SK-N-SH (cell line): Measurements from ENCODE around the gene TBC1D30. TPM values are rescaled to one million over a fixed set of nuclear protein-coding genes. Genes with fewer than 3 reads are reported as not detected.

Source experiments
- CTCF ChIA-PET: fragments of 300-600, 350-600 bp; formaldehyde crosslinking; extraction: SDS; loops from one replicate; lab custom pipeline; 2021; lab: Yijun Ruan, JAX
- POLR2A ChIA-PET: fragments of 350-600 bp; sonication (Branson Sonifier 250); formaldehyde crosslinking; extraction: SDS; loops from one replicate; lab custom pipeline; 2020; ENCODE audit warnings: antibody characterized with exemption, inconsistent platforms; lab: Yijun Ruan, JAX
- DNase-seq: peaks from one replicate; pipeline ENCODE4 v3.0.0; 2012
- H2AFZ ChIP-seq: fragments of 200-600 bp; sonication (generic); 2 replicates; pipeline ENCODE4 v1.8.1; 2016; ENCODE audit warnings: antibody characterized with exemption, mild to moderate bottlenecking, low read depth
- H3F3A ChIP-seq: fragments of 200-600 bp; sonication (generic); replicated peaks from 2 replicates; pipeline ENCODE3; 2016; ENCODE audit warnings: antibody characterized with exemption, mild to moderate bottlenecking; ENCODE audit not compliant: insufficient read depth
- H3K27ac ChIP-seq, 2 experiments: fragments of 200-500 bp in 1 of 2; fragments of 200-600 bp in 1 of 2; sonication (Bioruptor generic) in 1 of 2; sonication (generic), shearing (Covaris generic) in 1 of 2; 2 replicates each; pipeline versions ENCODE4 v1.5.1 to v1.6.1; 2014 to 2016; ENCODE audit warnings: low read depth in 2 of 2, inconsistent platforms in 1 of 2, low read length in 1 of 2, mild to moderate bottlenecking in 1 of 2, mixed read lengths in 1 of 2
- H3K27me3 ChIP-seq: fragments of 200-600 bp; sonication (generic), shearing (Covaris generic); 2 replicates; pipeline ENCODE4 v1.6.1; 2016; ENCODE audit warnings: mixed run types; ENCODE audit not compliant: insufficient read depth
- H3K36me3 ChIP-seq, 2 experiments: fragments of 200-500 bp in 1 of 2; fragments of 200-600 bp in 1 of 2; sonication (Bioruptor generic) in 1 of 2; sonication (generic) in 1 of 2; replicated peaks in 1 of 2; 2 replicates each; pipeline versions ENCODE3 to v1.5.1; 2014 to 2016; ENCODE audit warnings: low read length in 1 of 2, mild to moderate bottlenecking in 1 of 2; ENCODE audit not compliant: insufficient read depth in 2 of 2, control insufficient read depth in 1 of 2
- H3K4me1 ChIP-seq, 2 experiments: fragments of 200-500 bp in 1 of 2; fragments of 200-600 bp in 1 of 2; sonication (Bioruptor generic) in 1 of 2; sonication (generic), shearing (Covaris generic) in 1 of 2; 2 replicates each; pipeline versions ENCODE4 v1.5.1 to v1.6.1; 2014 to 2016; ENCODE audit warnings: low read depth in 1 of 2, low read length in 1 of 2, mixed run types in 1 of 2; ENCODE audit not compliant: insufficient read depth in 2 of 2, control insufficient read depth in 1 of 2
- H3K4me2 ChIP-seq: fragments of 200-600 bp; sonication (generic), shearing (Covaris generic); 2 replicates; pipeline ENCODE4 v1.6.1; 2017; ENCODE audit warnings: mixed run types
- H3K4me3 ChIP-seq, 2 experiments: fragments of 200-500 bp in 1 of 2; fragments of 200-600 bp in 1 of 2; sonication (Bioruptor generic) in 1 of 2; sonication (generic), shearing (Covaris generic) in 1 of 2; 2 replicates each; pipeline versions ENCODE4 v1.5.1 to v1.8.1; 2014 to 2016; ENCODE audit warnings: low read depth in 2 of 2, inconsistent platforms in 1 of 2, low read length in 1 of 2, mild to moderate bottlenecking in 1 of 2, mixed read lengths in 1 of 2, moderate library complexity in 1 of 2
- H3K79me2 ChIP-seq: fragments of 200-600 bp; sonication (generic); 2 replicates; pipeline ENCODE4 v1.8.1; 2017; ENCODE audit warnings: mild to moderate bottlenecking; ENCODE audit not compliant: insufficient read depth
- H3K9ac ChIP-seq: fragments of 200-600 bp; sonication (generic); 2 replicates; pipeline ENCODE4 v1.6.1; 2017; ENCODE audit warnings: mixed run types
- H3K9me2 ChIP-seq: fragments of 200-600 bp; sonication (generic); 2 replicates; pipeline ENCODE4 v1.6.1; 2017; ENCODE audit warnings: mixed run types
- H3K9me3 ChIP-seq: fragments of 200-600 bp; sonication (generic); 2 replicates; pipeline ENCODE4 v1.6.1; 2017; ENCODE audit warnings: mixed run types, mild to moderate bottlenecking, moderate library complexity
- H4K20me1 ChIP-seq: fragments of 200-600 bp; sonication (generic); 2 replicates; pipeline ENCODE4 v1.6.1; 2017; ENCODE audit warnings: mild to moderate bottlenecking, mixed run types; ENCODE audit not compliant: insufficient read depth
- CHD2 ChIP-seq: fragments of 150-350 bp; IDR thresholded peaks from 2 replicates; pipeline ENCODE4 v1.6.1; 2018; ENCODE audit warnings: low read length; ENCODE audit not compliant: partially characterized antibody
- ELF1 ChIP-seq: IDR thresholded peaks from 2 replicates; pipeline ENCODE4 v1.4.0; 2012
- EP300 ChIP-seq, 2 experiments: IDR thresholded peaks; 2 replicates each; pipeline versions ENCODE4 v1.4.0 to v1.6.1; 2012; ENCODE audit warnings: borderline replicate concordance in 1 of 2, low read depth in 1 of 2, low read length in 1 of 2
- EZH2phosphoT487 ChIP-seq: fragments of 200-600 bp; sonication (generic); IDR thresholded peaks from 2 replicates; pipeline ENCODE4 v1.6.1; 2017; ENCODE audit warnings: low read depth, mixed run types, mild to moderate bottlenecking, antibody characterized with exemption, moderate library complexity, borderline replicate concordance
- FOXJ3 ChIP-seq: sonication (generic); formaldehyde crosslinking; IDR thresholded peaks from 2 replicates; pipeline ENCODE4 v1.5.1; 2020; ENCODE audit warnings: mild to moderate bottlenecking, missing genetic modification reagents
- FOXM1 ChIP-seq: IDR thresholded peaks from 2 replicates; pipeline ENCODE4 v1.4.0; 2012; ENCODE audit warnings: low read depth, mild to moderate bottlenecking
- JUND ChIP-seq: IDR thresholded peaks from 2 replicates; pipeline ENCODE4 v1.4.0; 2012
- MEF2A ChIP-seq: IDR thresholded peaks from 2 replicates; pipeline ENCODE4 v1.4.0; 2012; ENCODE audit warnings: low read depth, borderline replicate concordance
- MXI1 ChIP-seq: IDR thresholded peaks from 2 replicates; pipeline ENCODE4 v1.6.1; 2012; ENCODE audit warnings: mild to moderate bottlenecking, low read depth, low read length, improper control_type of control experiment
- NRF1 ChIP-seq: IDR thresholded peaks from 2 replicates; pipeline ENCODE4 v1.6.1; 2012; ENCODE audit warnings: low read depth, mild to moderate bottlenecking, low read length
- POLR2AphosphoS5 ChIP-seq: IDR thresholded peaks from 2 replicates; pipeline ENCODE4 v1.6.1; 2012; ENCODE audit warnings: low read depth, low read length
- RCOR1 ChIP-seq: fragments of 150-350 bp; IDR thresholded peaks from 2 replicates; pipeline ENCODE4 v1.6.1; 2017; ENCODE audit warnings: antibody characterized with exemption, low read length
- RFX5 ChIP-seq: IDR thresholded peaks from 2 replicates; pipeline ENCODE4 v1.6.1; 2012; ENCODE audit warnings: mild to moderate bottlenecking, improper control_type of control experiment, low read length
- SIN3A ChIP-seq: IDR thresholded peaks from 2 replicates; pipeline ENCODE4 v1.6.1; 2012; ENCODE audit warnings: low read depth, mild to moderate bottlenecking, low read length, moderate library complexity, borderline replicate concordance
- SMC3 ChIP-seq: IDR thresholded peaks from 2 replicates; pipeline ENCODE4 v1.6.1; 2012; ENCODE audit warnings: low read depth, low read length, improper control_type of control experiment
- TAF1 ChIP-seq: IDR thresholded peaks from 2 replicates; pipeline ENCODE4 v1.6.1; 2012; ENCODE audit warnings: low read depth, mild to moderate bottlenecking, low read length, moderate library complexity, borderline replicate concordance
- polyA plus RNA-seq, 3 experiments: library from polyadenylated mRNA; depleted of rRNA; stranded (reverse); fragments of >200 nt; gene quantifications; 2 replicates each; pipeline ENCODE4 v1.2.3, GENCODE V29; 2012
- TF ChIP-seq, protein P1 (sequence below): IDR thresholded peaks from 2 replicates; pipeline ENCODE4 v1.4.0; 2012; ENCODE audit warnings: low read depth, borderline replicate concordance
- TF ChIP-seq, protein P2 (sequence below): IDR thresholded peaks from 2 replicates; pipeline ENCODE4 v1.6.1; 2012; ENCODE audit warnings: mild to moderate bottlenecking, low read depth, low read length, moderate library complexity
- TF ChIP-seq, protein P3 (sequence below): fragments of 200-600 bp; sonication (generic); IDR thresholded peaks from 2 replicates; pipeline ENCODE4 v1.6.1; 2017; ENCODE audit warnings: antibody characterized with exemption, mild to moderate bottlenecking, moderate library complexity

Gene TBC1D30
- polyA plus RNA-seq, 1 of the 3 experiments (the other 2 are of a cell fraction): 0.23 TPM

DNA sequence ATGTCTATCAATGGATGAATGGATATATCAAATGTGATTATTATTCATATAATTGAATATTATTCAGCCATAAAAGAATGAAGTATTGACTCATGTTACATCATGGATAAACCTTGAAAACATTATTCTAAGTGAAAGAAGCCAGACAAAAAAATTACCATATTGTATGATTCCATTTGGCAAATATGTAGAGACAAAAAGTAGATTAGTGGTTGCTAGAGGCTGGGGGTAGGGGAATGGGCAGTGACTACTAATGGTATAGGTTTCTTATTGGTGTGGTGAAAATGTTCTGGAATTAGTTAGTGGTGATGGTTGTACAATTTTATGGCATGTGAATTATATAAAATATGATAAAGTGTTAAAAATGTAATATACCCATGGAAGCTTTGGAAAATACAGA, 33.4 kb upstream of the TBC1D30 start:
- no peak overlapping the region for H2AFZ ChIP-seq
- H3K4me2 ChIP-seq: no peak overlapping the region
- no peak overlapping the region for H3K4me3 ChIP-seq
- no peaks in the 10 kb centered on the region for H3K4me1 ChIP-seq
- no peaks in the 10 kb centered on the region for H3K9me2 ChIP-seq
- H3K27me3 ChIP-seq: no peaks in the 10 kb centered on the region; the same call in 1 of the 2 replicates
- TF ChIP-seq FOXM1 (no peak), NRF1 (no peak), RCOR1 (no peak), RFX5 (no peak), JUND (no peak), TAF1 (no peak), MXI1 (no peak), SMC3 (no peak), ELF1 (no peak), SIN3A (no peak), MEF2A (no peak), EZH2phosphoT487 (no peak), FOXJ3 (CRISPR knock-in tag) (no peak), CHD2 (no peak), POLR2AphosphoS5 (no peak), EP300 (IDR thresholded peaks at IDR 0.05; ENCODE audit: borderline replicate concordance in 1 of 2, low read depth in 1 of 2, low read length in 1 of 2) (no peak)
- TF ChIP-seq, protein P1, sequence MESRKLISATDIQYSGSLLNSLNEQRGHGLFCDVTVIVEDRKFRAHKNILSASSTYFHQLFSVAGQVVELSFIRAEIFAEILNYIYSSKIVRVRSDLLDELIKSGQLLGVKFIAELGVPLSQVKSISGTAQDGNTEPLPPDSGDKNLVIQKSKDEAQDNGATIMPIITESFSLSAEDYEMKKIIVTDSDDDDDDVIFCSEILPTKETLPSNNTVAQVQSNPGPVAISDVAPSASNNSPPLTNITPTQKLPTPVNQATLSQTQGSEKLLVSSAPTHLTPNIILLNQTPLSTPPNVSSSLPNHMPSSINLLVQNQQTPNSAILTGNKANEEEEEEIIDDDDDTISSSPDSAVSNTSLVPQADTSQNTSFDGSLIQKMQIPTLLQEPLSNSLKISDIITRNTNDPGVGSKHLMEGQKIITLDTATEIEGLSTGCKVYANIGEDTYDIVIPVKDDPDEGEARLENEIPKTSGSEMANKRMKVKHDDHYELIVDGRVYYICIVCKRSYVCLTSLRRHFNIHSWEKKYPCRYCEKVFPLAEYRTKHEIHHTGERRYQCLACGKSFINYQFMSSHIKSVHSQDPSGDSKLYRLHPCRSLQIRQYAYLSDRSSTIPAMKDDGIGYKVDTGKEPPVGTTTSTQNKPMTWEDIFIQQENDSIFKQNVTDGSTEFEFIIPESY: no peak
- TF ChIP-seq, protein P2, sequence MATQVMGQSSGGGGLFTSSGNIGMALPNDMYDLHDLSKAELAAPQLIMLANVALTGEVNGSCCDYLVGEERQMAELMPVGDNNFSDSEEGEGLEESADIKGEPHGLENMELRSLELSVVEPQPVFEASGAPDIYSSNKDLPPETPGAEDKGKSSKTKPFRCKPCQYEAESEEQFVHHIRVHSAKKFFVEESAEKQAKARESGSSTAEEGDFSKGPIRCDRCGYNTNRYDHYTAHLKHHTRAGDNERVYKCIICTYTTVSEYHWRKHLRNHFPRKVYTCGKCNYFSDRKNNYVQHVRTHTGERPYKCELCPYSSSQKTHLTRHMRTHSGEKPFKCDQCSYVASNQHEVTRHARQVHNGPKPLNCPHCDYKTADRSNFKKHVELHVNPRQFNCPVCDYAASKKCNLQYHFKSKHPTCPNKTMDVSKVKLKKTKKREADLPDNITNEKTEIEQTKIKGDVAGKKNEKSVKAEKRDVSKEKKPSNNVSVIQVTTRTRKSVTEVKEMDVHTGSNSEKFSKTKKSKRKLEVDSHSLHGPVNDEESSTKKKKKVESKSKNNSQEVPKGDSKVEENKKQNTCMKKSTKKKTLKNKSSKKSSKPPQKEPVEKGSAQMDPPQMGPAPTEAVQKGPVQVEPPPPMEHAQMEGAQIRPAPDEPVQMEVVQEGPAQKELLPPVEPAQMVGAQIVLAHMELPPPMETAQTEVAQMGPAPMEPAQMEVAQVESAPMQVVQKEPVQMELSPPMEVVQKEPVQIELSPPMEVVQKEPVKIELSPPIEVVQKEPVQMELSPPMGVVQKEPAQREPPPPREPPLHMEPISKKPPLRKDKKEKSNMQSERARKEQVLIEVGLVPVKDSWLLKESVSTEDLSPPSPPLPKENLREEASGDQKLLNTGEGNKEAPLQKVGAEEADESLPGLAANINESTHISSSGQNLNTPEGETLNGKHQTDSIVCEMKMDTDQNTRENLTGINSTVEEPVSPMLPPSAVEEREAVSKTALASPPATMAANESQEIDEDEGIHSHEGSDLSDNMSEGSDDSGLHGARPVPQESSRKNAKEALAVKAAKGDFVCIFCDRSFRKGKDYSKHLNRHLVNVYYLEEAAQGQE: no peak
- TF ChIP-seq, protein P3, sequence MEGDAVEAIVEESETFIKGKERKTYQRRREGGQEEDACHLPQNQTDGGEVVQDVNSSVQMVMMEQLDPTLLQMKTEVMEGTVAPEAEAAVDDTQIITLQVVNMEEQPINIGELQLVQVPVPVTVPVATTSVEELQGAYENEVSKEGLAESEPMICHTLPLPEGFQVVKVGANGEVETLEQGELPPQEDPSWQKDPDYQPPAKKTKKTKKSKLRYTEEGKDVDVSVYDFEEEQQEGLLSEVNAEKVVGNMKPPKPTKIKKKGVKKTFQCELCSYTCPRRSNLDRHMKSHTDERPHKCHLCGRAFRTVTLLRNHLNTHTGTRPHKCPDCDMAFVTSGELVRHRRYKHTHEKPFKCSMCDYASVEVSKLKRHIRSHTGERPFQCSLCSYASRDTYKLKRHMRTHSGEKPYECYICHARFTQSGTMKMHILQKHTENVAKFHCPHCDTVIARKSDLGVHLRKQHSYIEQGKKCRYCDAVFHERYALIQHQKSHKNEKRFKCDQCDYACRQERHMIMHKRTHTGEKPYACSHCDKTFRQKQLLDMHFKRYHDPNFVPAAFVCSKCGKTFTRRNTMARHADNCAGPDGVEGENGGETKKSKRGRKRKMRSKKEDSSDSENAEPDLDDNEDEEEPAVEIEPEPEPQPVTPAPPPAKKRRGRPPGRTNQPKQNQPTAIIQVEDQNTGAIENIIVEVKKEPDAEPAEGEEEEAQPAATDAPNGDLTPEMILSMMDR: no peak
- no peaks in the 10 kb centered on the region for H3K9me3 ChIP-seq
- DNase-seq: no peak
- H3K36me3 ChIP-seq: no peaks in the 10 kb centered on the region
- CTCF ChIA-PET: interaction anchor here (1.0 kb wide), 1 partner anchor 11 kb away, joined by 3 read pairs; no protein-coding TSS in a partner anchor
- POLR2A ChIA-PET: no interaction called here
- H3K9ac ChIP-seq: no peak overlapping the region
- H3F3A ChIP-seq: no peaks in the 10 kb centered on the region
- H4K20me1 ChIP-seq: no peaks in the 10 kb centered on the region
- no peaks in the 10 kb centered on the region for H3K79me2 ChIP-seq
- no peak overlapping the region for H3K27ac ChIP-seq
